A204.1 (cell line): ENCODE data around the gene SIPA1L3.

Experiments
- FAIRE-seq: peaks from 2 replicates; lab custom pipeline; 2012; peaks lifted over from hg19 to GRCh38; lab: Jason Lieb, UNC

SIPA1L3 gene

GRCh38 chr19:38196245-38196837 is 289.3 kb downstream of the SIPA1L3 start:
- no peak for FAIRE-seq

- no peak for FAIRE-seq
Measured at GRCh38 chr19:38196948-38197656, 290.1 kb downstream of the SIPA1L3 start.

GRCh38 chr19:38197937-38198704 is 291.1 kb downstream of the SIPA1L3 start:
- no peak for FAIRE-seq

GRCh38 chr19:38199340-38199739 is 292.3 kb downstream of the SIPA1L3 start:
- FAIRE-seq, result no peak

- FAIRE-seq, result no peak
Measured at GRCh38 chr19:38201731-38202130, 294.7 kb downstream of the SIPA1L3 start.

- no peak for FAIRE-seq
Measured at GRCh38 chr19:38202504-38202903, 295.5 kb downstream of the SIPA1L3 start.

- no peak for FAIRE-seq
Measured at GRCh38 chr19:38203197-38203596, 296.2 kb downstream of the SIPA1L3 start.

- FAIRE-seq, result no peak
Measured at GRCh38 chr19:38204096-38204495, 297.1 kb downstream of the SIPA1L3 start.

GRCh38 chr19:38204728-38205127 is 297.7 kb downstream of the SIPA1L3 start:
- FAIRE-seq, result no peak

- no peak for FAIRE-seq
Measured at GRCh38 chr19:38206006-38206745, 299.2 kb downstream of the SIPA1L3 start.

- no peak for FAIRE-seq
Measured at GRCh38 chr19:38206928-38207327, 299.9 kb downstream of the SIPA1L3 start.

GRCh38 chr19:38207543-38207942 is 300.5 kb downstream of the SIPA1L3 start:
- FAIRE-seq, result no peak

- no peak for FAIRE-seq
Measured at GRCh38 chr19:38208571-38208970, 301.6 kb downstream of the SIPA1L3 start.

- FAIRE-seq, result no peak
Measured at GRCh38 chr19:38209152-38209551, 302.1 kb downstream of the SIPA1L3 start.

- FAIRE-seq, result no peak
Measured at GRCh38 chr19:38209671-38210457, 302.9 kb downstream of the SIPA1L3 start.

GRCh38 chr19:38210458-38210987 is 303.5 kb downstream of the SIPA1L3 start:
- no peak for FAIRE-seq

GRCh38 chr19:38211151-38211591 is 304.2 kb downstream of the SIPA1L3 start:
- FAIRE-seq, result no peak

GRCh38 chr19:38211766-38212165 is 304.8 kb downstream of the SIPA1L3 start:
- FAIRE-seq, result no peak

GRCh38 chr19:38213469-38213868 is 306.5 kb downstream of the SIPA1L3 start:
- FAIRE-seq, result no peak

- FAIRE-seq, result no peak
Measured at GRCh38 chr19:38213911-38214625, 307.1 kb downstream of the SIPA1L3 start.
